ENCODE measurements around the gene ANKZF1.
"Not testable (repeated sequence)": the region's sequence is repeated elsewhere in the genome, so short reads cannot be mapped to it uniquely, and the experiment has no call there.

Gene ANKZF1

GRCh38 chr2:219252570-219252899 is 22.9 kb downstream of the ANKZF1 start:
- H3K9me3 ChIP-seq (ENCODE audit: severe bottlenecking) = no peaks in the 10 kb centered on the region
- H3K4me3 ChIP-seq (ENCODE audit: low read depth, low read length) = peak overlapping the region; percentile 66
- DNase-seq = peak; percentile 90
- TF ChIP-seq CTCF (IDR thresholded peaks at IDR 0.05; ENCODE audit: low read depth, low read length) = no peak
- H3K27me3 ChIP-seq (ENCODE audit: insufficient read depth, low read depth, severe bottlenecking) = peaks cover 3% of the 10 kb centered on the region
- H3K36me3 ChIP-seq = peaks cover 41% of the 10 kb centered on the region
- peak overlapping the region; percentile 96 for H3K27ac ChIP-seq

GRCh38 chr2:219252900-219253752 is 23.5 kb downstream of the ANKZF1 start, which contains the start of gene TUBA4B:
TSS of gene TUBA4B (plus strand) at chr2:219253243. CDS start at chr2:219253408, 165 bp downstream.
- peak; percentile 87 for DNase-seq

GRCh38 chr2:219253753-219254589 is 24.4 kb downstream of the ANKZF1 start, which contains the start of gene TUBA4A:
TSS of gene TUBA4A (minus strand) at chr2:219253918. CDS start at chr2:219253858, 60 bp downstream.
- H3K27me3 ChIP-seq (ENCODE audit: insufficient read depth, low read depth, severe bottlenecking) = peaks cover 3% of the 10 kb centered on the region
- H3K27ac ChIP-seq = peak within 1 kb of the TSS; percentile 96
- H3K36me3 ChIP-seq = peaks cover 28% of the 10 kb centered on the region
- peak; percentile 89 for DNase-seq
- peak within 1 kb of the TSS; percentile 66 for H3K4me3 ChIP-seq (ENCODE audit: low read depth, low read length)
- no peak for TF ChIP-seq CTCF (IDR thresholded peaks at IDR 0.05; ENCODE audit: low read depth, low read length)
- H3K9me3 ChIP-seq (ENCODE audit: severe bottlenecking) = no peaks in the 10 kb centered on the region

More at GRCh38 chr2:219252900-219253752, 23.5 kb downstream of the ANKZF1 start, which contains the start of gene TUBA4B:
- H3K4me3 ChIP-seq (ENCODE audit: low read depth, low read length) = peak within 1 kb of the TSS; percentile 66
- H3K36me3 ChIP-seq = peaks cover 35% of the 10 kb centered on the region
- peak within 1 kb of the TSS; percentile 96 for H3K27ac ChIP-seq
- H3K27me3 ChIP-seq (ENCODE audit: insufficient read depth, low read depth, severe bottlenecking) = peaks cover 3% of the 10 kb centered on the region
- TF ChIP-seq CTCF (IDR thresholded peaks at IDR 0.05; ENCODE audit: low read depth, low read length) = no peak
- no peaks in the 10 kb centered on the region for H3K9me3 ChIP-seq (ENCODE audit: severe bottlenecking)

GRCh38 chr2:219254590-219255201 is 25.1 kb downstream of the ANKZF1 start:
- Histone ChIP-seq H3K36me3 (peaks cover 20% of the 10 kb centered on the region), H3K27me3 (ENCODE audit: insufficient read depth, low read depth, severe bottlenecking) (peaks cover 3% of the 10 kb centered on the region), H3K4me3 (ENCODE audit: low read depth, low read length) (peak overlapping the region; percentile 66), H3K9me3 (ENCODE audit: severe bottlenecking) (no peaks in the 10 kb centered on the region), H3K27ac (no peak overlapping the region; the same call in 1 of the 2 replicates)
- no peak for TF ChIP-seq CTCF (IDR thresholded peaks at IDR 0.05; ENCODE audit: low read depth, low read length)
- DNase-seq = no peak

GRCh38 chr2:219258942-219259341 is 29.3 kb downstream of the ANKZF1 start:
- H3K27ac ChIP-seq; H3K36me3 ChIP-seq; H3K9me3 ChIP-seq (ENCODE audit: severe bottlenecking); H3K4me3 ChIP-seq (ENCODE audit: low read depth, low read length); DNase-seq; H3K27me3 ChIP-seq (ENCODE audit: insufficient read depth, low read depth, severe bottlenecking): not testable (repeated sequence)
